Epithelial cell of esophagus (primary cell): ENCODE measurements around the gene BPIFA3.

Source experiments
- DNase-seq: peaks from one replicate; pipeline ENCODE4 v3.0.0; 2010; ENCODE audit warnings: low read depth
- H3K4me3 ChIP-seq: 2 replicates; pipeline ENCODE4 v1.5.1; 2011; ENCODE audit warnings: mild to moderate bottlenecking, low read length, control low read depth
- TF ChIP-seq, protein P1 (sequence below): IDR thresholded peaks from 2 replicates; pipeline ENCODE4 v1.5.1; 2011; ENCODE audit warnings: low read depth, mild to moderate bottlenecking, low read length, control low read depth, inconsistent platforms; ENCODE audit not compliant: insufficient read depth; ENCODE audit errors: missing control alignments

The BPIFA3 gene

DNA sequence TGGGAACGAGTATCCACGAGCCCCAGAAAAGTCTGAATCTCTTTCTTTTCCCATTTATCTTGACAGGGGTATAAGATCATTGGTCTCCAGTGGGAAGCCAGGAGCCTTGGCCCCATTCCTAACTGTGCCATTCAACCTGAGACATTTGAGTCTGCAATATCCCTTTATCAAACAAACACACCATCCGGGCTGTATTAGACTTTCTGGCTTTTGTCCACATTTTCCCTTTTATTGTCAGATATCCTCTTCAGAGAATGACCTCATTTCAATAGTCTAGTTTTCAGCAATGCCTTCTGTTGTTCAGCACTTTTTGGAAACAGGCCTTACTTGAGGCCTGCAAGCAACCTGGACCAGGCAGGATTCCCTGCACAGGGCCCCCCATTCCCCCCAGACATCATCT, 34.3 kb downstream of the BPIFA3 start:
- DNase-seq = no peak
- H3K4me3 ChIP-seq = no peak overlapping the region
- TF ChIP-seq, protein P1, sequence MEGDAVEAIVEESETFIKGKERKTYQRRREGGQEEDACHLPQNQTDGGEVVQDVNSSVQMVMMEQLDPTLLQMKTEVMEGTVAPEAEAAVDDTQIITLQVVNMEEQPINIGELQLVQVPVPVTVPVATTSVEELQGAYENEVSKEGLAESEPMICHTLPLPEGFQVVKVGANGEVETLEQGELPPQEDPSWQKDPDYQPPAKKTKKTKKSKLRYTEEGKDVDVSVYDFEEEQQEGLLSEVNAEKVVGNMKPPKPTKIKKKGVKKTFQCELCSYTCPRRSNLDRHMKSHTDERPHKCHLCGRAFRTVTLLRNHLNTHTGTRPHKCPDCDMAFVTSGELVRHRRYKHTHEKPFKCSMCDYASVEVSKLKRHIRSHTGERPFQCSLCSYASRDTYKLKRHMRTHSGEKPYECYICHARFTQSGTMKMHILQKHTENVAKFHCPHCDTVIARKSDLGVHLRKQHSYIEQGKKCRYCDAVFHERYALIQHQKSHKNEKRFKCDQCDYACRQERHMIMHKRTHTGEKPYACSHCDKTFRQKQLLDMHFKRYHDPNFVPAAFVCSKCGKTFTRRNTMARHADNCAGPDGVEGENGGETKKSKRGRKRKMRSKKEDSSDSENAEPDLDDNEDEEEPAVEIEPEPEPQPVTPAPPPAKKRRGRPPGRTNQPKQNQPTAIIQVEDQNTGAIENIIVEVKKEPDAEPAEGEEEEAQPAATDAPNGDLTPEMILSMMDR = no peak

DNA sequence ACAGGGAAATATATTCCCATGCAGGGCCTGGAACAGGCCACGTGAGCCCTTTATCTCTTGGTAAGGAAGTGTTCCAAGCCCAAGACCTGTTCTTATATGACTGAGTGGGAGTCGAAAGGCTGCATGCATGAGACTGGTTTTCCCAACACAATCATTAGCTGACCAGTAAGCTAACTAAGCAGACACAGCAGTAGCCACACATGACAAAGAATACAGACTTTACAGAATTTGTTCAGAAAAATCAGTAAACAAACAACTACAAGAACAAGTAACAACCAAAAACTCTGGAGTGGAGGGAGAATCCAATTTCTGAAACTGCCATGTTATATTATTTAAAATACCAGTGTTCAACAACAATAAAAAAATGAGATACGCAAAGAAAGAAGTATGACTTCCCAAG, 35.3 kb downstream of the BPIFA3 start:
- TF ChIP-seq, protein P1 = no peak
- DNase-seq = no peak
- no peak overlapping the region for H3K4me3 ChIP-seq

DNA sequence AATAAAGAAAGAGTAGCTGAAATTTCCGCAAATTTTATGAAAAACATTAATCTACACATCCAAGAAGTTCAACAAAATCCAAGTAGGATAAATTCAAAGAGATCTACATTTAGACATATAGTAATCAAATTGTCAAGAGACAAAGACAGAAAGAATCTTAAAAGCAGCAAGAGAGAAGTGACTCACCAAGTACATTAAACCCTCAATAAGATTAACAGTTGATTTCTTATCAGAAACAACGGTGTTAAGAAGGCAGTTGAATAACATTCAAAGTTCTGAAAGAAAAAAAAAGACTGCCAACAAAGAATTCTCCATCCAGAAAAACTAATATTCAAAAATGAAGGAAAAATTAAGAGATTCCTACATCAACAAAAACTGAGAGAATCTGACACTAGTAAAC, 37.9 kb downstream of the BPIFA3 start:
- TF ChIP-seq, protein P1 = no peak
- no peak overlapping the region for H3K4me3 ChIP-seq
- no peak for DNase-seq

DNA sequence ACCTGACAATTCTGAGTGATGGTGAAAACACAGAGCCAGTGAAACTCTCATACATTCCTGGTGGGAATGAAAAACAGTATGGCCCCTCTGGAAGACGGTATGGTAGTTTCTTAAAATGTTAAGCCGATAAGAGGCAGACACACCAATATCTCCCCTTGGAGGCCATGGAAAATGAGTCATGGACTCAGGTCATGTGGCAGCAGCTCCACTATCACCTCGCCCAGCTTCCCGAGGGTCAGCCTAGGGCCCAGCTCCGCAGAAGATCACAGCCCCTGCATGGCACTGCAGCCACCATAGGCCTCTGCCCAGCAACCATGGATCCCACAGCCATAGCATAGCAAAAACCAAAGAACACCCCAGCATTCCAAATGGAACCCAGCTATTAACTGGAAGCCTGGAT, 40.1 kb downstream of the BPIFA3 start:
- H3K4me3 ChIP-seq = no peak overlapping the region
- no peak for DNase-seq
- TF ChIP-seq, protein P1 = no peak

DNA sequence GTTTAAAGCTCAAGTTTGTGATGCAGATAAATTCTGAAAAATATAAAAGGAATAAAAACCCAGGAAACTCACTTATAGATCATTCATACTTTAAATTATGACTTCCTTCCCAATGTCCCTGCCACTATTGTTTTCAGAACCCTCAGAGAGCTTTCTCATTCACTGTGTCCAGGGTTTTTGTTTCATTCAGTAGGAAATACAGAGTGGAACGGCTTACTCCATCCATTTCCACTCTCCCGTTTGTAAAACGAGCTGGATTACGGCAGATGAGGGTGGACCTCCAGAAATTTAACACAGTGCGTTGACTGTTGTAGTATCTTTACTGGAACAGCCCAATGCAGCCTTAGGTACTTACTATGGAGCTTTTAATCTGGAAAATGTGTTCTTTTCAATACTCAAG, 42.2 kb downstream of the BPIFA3 start:
- H3K4me3 ChIP-seq = no peak overlapping the region
- no peak for DNase-seq
- TF ChIP-seq, protein P1 = no peak

DNA sequence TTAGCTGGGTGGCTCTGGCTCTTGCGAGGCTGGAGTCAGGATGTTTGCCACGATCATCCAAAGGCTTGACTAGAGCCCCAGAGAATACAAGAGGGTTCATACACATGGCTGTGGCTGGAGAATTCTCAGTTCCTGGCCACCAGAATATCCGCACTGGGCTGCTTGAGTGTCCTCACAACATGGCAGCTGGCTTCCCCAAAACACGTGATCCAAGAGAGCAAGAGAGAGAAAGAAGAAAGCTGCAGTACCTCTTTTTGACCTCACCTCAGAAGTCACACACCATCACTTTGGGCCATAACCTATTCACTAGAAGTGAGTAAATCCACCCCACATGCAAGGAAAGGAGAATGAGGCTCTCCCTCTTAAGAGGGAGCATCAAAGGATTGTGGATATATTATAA, 44.3 kb downstream of the BPIFA3 start:
- no peak overlapping the region for H3K4me3 ChIP-seq
- no peak for DNase-seq
- TF ChIP-seq, protein P1 = no peak

DNA sequence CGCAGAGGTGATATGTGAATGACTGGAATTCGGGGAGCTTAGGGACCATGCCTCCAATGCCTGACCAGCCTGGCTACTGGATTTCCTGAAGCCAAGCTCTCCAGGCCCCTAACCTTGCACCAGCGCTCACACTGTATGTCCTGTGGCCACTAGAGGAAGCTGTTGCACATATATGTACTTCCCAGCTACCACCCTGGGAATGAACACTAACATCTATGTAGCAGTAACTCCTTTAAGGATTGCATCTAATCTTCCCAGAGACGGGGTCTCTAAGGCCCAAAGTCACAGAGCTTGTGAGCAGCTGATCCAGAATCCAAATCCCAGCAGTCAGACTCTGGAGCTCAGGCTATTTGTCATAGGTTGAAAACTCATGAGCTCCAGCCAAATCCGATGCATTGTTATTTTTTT, 45.5 kb downstream of the BPIFA3 start:
- TF ChIP-seq, protein P1 = peak; percentile 67
- DNase-seq = peak; percentile 57
- no peak overlapping the region for H3K4me3 ChIP-seq
